Activated CD8-positive, alpha-beta memory T cell treated with anti-CD3 and anti-CD28 coated beads, Interleukin-2, amount 10 ng/mL, durations not matched to agents 7 days and 5 days (primary cell): ENCODE results near the gene DTWD1. TPM values are rescaled to one million over a fixed set of nuclear protein-coding genes. Genes with fewer than 3 reads are reported as not detected.
A peak's percentile ranks its signal among the peaks of the same experiment; 100 is the strongest.
"Not testable (repeated sequence)": the region's sequence is repeated elsewhere in the genome, so short reads cannot be mapped to it uniquely, and the experiment has no call there.

ENCODE experiments used
- ATAC-seq: fragments of 150-1000 bp; cut with Tn5 transposase; one replicate; pipeline ENCODE4 v1.10.0; 2021; ENCODE audit warnings: moderate library complexity
- CTCF ChIA-PET: fragments of 350-600 bp; sonication (Branson Sonifier 250); formaldehyde crosslinking; loops from one replicate; lab custom pipeline; 2021; ENCODE audit warnings: antibody characterized with exemption; lab: Charles Lee
- DNase-seq: peaks from one replicate; pipeline ENCODE4 v3.0.0-alpha.2; 2020
- H3K27ac Mint-ChIP-seq: one replicate; pipeline ENCODE4 v1.8.0; 2021; ENCODE audit warnings: mild to moderate bottlenecking, mixed read lengths
- H3K27me3 Mint-ChIP-seq: one replicate; pipeline ENCODE4 v1.8.0; 2021; ENCODE audit warnings: mixed read lengths
- H3K36me3 Mint-ChIP-seq: one replicate; pipeline ENCODE4 v1.8.0; 2021; ENCODE audit warnings: mild to moderate bottlenecking, mixed read lengths
- H3K4me1 Mint-ChIP-seq: one replicate; pipeline ENCODE4 v1.8.0; 2021; ENCODE audit warnings: mixed read lengths
- H3K4me3 Mint-ChIP-seq: one replicate; pipeline ENCODE4 v1.8.0; 2021; ENCODE audit warnings: mild to moderate bottlenecking, moderate library complexity, mixed read lengths
- H3K9me3 Mint-ChIP-seq: one replicate; pipeline ENCODE4 v1.8.0; 2022; ENCODE audit warnings: low read depth, mixed read lengths
- total RNA-seq, 2 experiments: library from RNA; stranded (reverse); gene quantifications; one replicate each; pipeline ENCODE4 v1.2.3, GENCODE V29; 2021

Gene DTWD1, protein sequence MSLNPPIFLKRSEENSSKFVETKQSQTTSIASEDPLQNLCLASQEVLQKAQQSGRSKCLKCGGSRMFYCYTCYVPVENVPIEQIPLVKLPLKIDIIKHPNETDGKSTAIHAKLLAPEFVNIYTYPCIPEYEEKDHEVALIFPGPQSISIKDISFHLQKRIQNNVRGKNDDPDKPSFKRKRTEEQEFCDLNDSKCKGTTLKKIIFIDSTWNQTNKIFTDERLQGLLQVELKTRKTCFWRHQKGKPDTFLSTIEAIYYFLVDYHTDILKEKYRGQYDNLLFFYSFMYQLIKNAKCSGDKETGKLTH
- total RNA-seq: 10 to 100 TPM; 14.1 to 16.9 TPM

DNA sequence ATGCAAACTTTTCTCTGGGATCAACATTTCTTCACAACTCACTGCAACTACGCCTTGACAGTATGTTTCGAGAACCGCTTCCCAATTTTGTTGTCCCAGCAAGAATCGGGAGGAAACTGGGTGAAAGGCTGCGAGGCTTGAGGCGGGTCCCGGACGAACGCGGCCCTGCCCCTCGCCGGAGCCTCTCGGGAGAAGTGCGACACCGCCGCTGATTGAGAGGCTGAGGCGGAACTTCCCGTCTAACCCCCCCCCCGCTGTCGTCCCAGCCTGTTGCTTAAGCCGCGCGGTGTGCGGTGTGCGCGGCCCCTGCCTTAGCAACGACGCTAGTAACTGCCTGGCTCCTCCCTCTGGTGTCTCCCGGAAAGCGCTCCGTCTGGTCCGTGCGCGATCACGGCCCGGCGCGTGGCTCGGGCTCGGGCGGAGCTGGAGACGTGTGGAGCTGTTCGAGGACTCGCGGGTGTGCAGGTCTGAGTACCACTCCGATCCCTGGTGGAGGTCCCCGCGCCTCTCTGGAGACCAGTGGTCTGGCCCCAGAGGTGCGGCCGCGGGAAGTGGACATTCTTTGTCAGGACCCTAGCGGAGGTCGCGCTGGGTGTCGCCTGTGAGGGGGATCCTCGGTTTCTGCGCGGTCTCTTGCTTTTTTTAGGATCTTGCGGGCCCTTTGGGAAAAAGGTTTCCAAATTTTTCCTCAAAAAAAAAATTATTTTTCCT is at the start of gene DTWD1, which contains the start of gene FAM227B:
DTWD1 (plus strand) TSS at position 391 of the 711 bp plus-strand sequence. CDS start 4,120 bp downstream, outside the sequence.
FAM227B (minus strand) TSS at position 161 of the 711 bp plus-strand sequence. CDS start 5,647 bp downstream, outside the sequence.
- peaks cover 9% of the 10 kb centered on the region for H3K9me3 Mint-ChIP-seq
- ATAC-seq (peak; percentile 97), DNase-seq (peak; percentile 96)
- H3K36me3 Mint-ChIP-seq: peaks cover 31% of the 10 kb centered on the region
- peak within 1 kb of the TSS; percentile 97 for H3K4me3 Mint-ChIP-seq
- CTCF ChIA-PET: interaction anchor here (1.0 kb wide), 1 partner anchor 8 kb away, joined by 3 read pairs; no protein-coding TSS in a partner anchor
- H3K27ac Mint-ChIP-seq: peak within 1 kb of the TSS; percentile 94
- H3K27me3 Mint-ChIP-seq: no peaks in the 10 kb centered on the region
- H3K4me1 Mint-ChIP-seq: peaks cover 46% of the 10 kb centered on the region

DNA sequence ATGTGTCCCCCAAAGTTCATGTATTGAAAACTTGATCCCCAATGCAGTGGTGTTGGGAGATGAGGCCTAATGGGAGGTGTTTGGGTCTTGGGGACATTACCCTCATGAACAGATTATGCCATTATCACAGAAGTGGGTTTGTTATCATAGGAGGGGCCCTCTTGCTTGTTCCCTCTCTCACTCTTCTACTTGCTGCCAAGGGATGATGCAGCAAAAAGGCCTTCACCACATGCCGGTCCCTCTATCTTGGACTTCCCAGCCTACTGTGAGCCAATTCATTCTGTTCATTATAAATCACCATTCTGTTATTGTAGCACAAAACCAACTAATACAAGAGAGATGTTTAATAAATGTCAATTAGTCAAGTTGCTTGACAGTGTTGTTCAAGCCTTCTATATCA is 47.4 kb upstream of the DTWD1 start:
- Mint-ChIP-seq H3K27ac (no peak overlapping the region), H3K4me1 (peaks cover 3% of the 10 kb centered on the region), H3K27me3 (no peaks in the 10 kb centered on the region), H3K4me3 (no peak overlapping the region), H3K36me3 (peaks cover 6% of the 10 kb centered on the region), H3K9me3 (peaks cover 6% of the 10 kb centered on the region)
- CTCF ChIA-PET: no interaction called here
- no peak for ATAC-seq
- no peak for DNase-seq

DNA sequence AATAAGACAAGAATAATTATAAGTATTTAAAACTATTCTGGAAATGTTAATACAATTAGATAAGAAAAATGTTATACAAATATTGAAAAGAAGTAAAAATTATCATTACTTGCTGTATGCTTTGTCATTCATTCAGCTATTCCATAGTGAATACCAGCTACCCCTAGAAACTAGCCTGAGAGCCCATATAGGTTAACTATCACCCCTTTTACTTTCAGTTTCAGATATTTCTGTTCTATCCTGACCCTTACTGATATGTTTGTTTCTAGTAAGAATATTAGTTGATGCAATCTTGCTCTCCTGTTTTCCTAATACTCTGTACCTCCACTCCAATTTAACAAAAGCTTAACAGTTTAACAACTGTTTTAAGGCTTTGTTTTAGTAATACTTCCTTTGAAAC is 31.8 kb upstream of the DTWD1 start:
- Mint-ChIP-seq H3K27ac (no peak overlapping the region), H3K4me1 (peaks cover 7% of the 10 kb centered on the region), H3K9me3 (no peaks in the 10 kb centered on the region), H3K4me3 (no peak overlapping the region), H3K36me3 (peaks cover 2% of the 10 kb centered on the region), H3K27me3 (no peaks in the 10 kb centered on the region)
- ATAC-seq (peak; percentile 39), DNase-seq (no peak)
- CTCF ChIA-PET: no interaction called here

DNA sequence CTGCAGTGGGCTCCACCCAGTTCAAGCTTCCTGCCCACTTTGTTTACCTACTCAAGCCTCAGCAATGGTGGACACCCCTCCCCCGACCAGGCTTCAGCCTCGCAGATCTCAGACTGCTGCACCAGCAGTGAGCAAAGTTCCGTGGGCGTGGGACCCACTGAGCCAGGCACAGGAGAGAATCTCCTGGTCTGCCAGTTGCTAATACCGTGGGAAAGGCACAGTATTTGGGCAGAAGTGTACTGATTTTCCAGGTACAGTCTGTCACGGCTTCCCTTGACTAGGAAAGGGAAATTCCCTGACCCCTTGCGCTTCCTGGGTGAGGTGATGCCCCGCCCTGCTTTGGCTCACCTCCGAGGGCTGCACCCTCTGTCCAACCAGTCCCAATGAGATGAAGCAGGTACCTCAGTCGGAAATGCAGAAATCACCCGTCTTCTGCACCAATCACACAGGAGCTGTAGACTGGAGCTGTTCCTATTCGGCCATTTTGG is 28.0 kb upstream of the DTWD1 start:
- ATAC-seq, CTCF ChIA-PET, H3K27me3 Mint-ChIP-seq, H3K36me3 Mint-ChIP-seq, H3K9me3 Mint-ChIP-seq, H3K4me3 Mint-ChIP-seq, H3K27ac Mint-ChIP-seq, H3K4me1 Mint-ChIP-seq, DNase-seq: not testable (repeated sequence)

DNA sequence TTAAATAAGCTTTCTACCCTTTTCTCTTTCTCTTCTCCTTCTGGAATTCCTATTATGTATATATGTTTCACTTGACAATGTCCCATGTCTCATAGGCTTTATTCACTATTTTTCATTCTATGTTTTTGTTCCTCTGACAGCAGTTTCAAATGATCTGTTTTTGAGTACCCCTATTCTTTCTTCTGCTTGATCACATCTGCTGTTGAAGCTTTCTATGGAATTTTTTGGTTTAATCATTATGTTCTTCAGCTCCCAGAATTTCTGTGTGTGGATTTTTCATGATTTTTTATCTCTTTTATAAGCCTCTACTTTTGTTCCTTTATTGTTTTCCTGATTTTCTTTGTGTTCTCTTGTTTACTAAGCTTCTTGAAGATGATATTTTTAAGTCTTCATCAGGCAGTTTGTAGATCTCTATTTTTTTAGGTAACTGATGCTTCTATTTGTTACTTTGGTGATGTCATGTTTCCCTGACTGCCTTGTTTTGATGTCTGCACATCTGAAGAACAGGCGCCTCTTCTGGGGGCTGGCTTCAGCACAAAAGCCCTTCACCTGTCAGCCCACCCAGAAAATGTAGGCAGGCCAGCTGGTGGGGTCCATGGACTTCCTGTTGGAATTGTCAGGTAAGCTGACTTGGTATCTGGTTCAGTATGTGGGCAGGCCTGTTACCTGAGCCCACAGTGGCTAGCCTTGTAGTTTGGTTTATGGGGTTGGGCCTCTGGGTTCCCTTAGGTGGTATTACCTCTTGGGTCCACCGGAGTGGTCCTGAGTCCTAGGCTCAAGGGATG is 16.0 kb upstream of the DTWD1 start:
- Mint-ChIP-seq H3K4me3 (no peak overlapping the region), H3K27ac (no peak overlapping the region), H3K36me3 (peaks cover 11% of the 10 kb centered on the region), H3K27me3 (peaks cover 2% of the 10 kb centered on the region), H3K4me1 (no peaks in the 10 kb centered on the region), H3K9me3 (peaks cover 11% of the 10 kb centered on the region)
- ATAC-seq (no peak), DNase-seq (no peak)
- CTCF ChIA-PET: no interaction called here

DNA sequence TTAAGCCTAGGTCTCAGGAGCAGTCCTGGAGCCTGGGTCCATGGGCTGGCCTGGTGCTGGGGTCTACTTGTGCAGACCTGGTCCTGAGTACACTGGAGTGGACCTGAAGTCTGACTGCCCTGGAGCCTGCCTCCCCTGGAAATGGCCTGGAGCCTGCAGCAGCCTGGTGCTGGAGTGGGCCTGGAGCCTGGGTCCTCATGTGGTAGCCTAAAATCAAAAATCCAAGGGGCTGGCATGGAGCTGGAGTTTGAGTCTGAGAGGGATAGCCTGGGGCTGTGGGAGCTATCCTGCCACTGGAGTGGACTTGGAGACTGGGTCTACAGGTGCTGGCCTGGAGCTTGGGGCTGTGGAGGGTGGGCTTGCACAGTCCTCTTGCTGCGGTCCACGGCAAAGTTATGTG is 15.3 kb upstream of the DTWD1 start:
- peaks cover 11% of the 10 kb centered on the region for H3K9me3 Mint-ChIP-seq
- H3K4me3 Mint-ChIP-seq: no peak overlapping the region
- H3K36me3 Mint-ChIP-seq: peaks cover 11% of the 10 kb centered on the region
- H3K27me3 Mint-ChIP-seq: peaks cover 2% of the 10 kb centered on the region
- DNase-seq (no peak), ATAC-seq (no peak)
- no peaks in the 10 kb centered on the region for H3K4me1 Mint-ChIP-seq
- CTCF ChIA-PET: no interaction called here
- H3K27ac Mint-ChIP-seq: no peak overlapping the region

DNA sequence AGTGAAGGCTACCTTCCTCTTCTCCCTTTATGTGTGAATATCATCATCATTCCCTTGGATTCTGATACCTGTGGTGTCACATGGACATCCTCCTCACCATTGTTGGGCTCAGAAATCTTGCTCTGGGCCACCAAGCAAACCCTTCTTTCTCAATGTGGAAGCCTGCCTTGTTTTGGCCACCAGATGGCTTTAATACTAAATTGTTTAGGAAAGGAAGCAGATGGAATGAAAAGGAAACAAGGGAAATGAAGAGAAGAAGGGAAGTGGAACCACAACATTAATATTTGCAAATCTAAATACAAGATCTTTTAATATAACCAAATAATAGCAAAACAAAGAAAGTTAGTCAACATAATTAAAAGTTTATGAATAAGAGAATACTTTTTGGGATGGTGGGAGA is 14.3 kb upstream of the DTWD1 start:
- peaks cover 9% of the 10 kb centered on the region for H3K36me3 Mint-ChIP-seq
- H3K4me3 Mint-ChIP-seq: no peak overlapping the region
- H3K27ac Mint-ChIP-seq: no peak overlapping the region
- peaks cover 8% of the 10 kb centered on the region for H3K9me3 Mint-ChIP-seq
- DNase-seq: no peak
- CTCF ChIA-PET: no interaction called here
- no peak for ATAC-seq
- no peaks in the 10 kb centered on the region for H3K4me1 Mint-ChIP-seq
- H3K27me3 Mint-ChIP-seq: peaks cover 2% of the 10 kb centered on the region

DNA sequence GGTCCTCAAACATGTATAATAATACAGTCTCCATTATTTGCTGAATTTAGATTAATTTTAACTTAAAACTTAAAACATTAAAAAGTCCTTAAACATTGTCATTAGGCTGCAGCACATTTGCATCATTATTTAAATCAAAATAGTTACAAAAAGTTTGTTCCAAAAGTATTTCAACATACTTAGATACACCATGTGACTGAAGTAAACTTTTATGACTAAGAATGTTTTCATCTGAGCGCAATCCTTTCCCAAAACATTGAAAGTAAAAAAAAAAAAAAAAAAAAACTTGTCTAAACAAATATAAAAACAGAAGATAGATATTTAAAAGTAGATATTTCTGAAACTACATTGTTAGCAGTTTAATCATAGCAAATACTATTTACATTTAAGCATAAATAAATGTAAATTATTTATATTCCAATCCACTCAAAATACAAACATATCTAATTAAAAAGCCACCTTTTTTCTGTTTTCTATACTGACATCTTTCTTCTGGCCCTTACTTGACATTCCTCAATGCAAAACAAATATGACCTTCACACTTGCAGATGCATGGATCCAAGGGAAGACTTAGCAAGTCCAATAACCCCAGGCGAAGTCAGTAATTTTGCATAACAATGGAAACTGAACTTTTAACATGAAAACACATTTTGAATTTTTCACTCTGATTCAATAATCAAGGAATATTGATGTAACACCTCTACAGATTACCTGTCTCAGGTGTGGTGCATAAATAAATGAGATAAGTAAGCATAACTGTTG is 10.5 kb upstream of the DTWD1 start:
- CTCF ChIA-PET: no interaction called here
- no peak for ATAC-seq
- Mint-ChIP-seq H3K27me3 (no peaks in the 10 kb centered on the region), H3K4me1 (no peaks in the 10 kb centered on the region), H3K36me3 (peaks cover 22% of the 10 kb centered on the region), H3K9me3 (peaks cover 7% of the 10 kb centered on the region), H3K4me3 (no peak overlapping the region), H3K27ac (no peak overlapping the region)
- DNase-seq: no peak

DNA sequence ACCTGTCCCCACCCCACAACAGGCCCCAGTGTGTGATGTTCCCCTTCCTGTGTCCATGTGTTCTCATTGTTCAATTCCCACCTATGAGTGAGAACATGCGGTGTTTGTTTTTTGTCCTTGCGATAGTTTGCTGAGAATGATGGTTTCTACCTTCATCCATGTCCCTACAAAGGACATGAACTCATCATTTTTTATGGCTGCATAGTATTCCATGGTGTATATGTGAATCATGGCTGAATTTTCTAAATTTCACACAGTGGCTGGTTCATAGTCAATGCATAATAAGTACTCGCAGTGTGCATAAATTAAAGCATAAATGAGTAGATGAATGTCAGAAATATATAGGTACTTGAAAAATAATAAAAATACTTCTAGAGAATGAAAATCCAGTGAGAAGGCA is 8.6 kb upstream of the DTWD1 start:
- H3K4me3 Mint-ChIP-seq, CTCF ChIA-PET, H3K27me3 Mint-ChIP-seq, H3K27ac Mint-ChIP-seq, DNase-seq, H3K4me1 Mint-ChIP-seq, ATAC-seq: not testable (repeated sequence)
- H3K36me3 Mint-ChIP-seq: peaks cover 27% of the 10 kb centered on the region
- peaks cover 12% of the 10 kb centered on the region for H3K9me3 Mint-ChIP-seq

DNA sequence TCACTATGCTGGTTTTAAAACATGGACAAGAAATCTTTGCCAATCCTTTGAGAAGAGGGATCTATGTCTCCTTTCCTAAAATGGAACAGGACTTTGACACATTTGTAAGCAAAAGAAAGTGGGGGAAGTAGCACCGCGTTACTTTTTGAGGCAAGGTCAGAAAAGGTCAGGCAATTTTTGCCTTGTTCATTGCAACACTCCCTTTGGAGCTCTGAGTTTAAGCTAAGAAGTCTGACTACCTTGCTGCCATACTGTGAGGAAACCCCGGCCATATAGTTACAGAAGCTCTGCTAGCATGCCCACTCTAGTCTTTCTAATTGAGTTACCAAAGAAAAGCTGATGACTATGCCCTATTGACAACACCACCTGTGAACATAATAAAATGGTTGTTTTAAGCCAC is 1.6 kb upstream of the DTWD1 start:
- ATAC-seq: no peak
- H3K27ac Mint-ChIP-seq: no peak overlapping the region
- no peaks in the 10 kb centered on the region for H3K27me3 Mint-ChIP-seq
- peaks cover 9% of the 10 kb centered on the region for H3K9me3 Mint-ChIP-seq
- H3K4me3 Mint-ChIP-seq: peak overlapping the region; percentile 25
- H3K4me1 Mint-ChIP-seq: peaks cover 39% of the 10 kb centered on the region
- CTCF ChIA-PET: no interaction called here
- H3K36me3 Mint-ChIP-seq: peaks cover 33% of the 10 kb centered on the region
- DNase-seq: no peak

DNA sequence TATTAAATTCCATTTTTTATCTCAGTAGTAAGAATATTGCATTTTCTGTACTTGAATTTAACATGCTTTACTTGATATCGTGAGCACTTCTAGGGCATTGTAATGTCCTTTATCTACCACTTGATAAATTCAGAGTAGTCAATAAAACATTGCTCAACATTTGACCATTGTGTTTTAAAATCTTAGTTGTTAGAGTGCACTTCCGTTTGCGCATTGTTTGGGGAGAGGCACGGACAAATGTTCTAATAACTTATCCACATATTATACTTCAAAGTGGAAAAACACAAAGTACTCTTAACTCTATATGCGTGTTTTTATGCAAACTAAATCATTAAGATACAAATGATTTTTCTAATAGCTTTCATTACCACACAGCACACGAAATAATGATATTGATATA is 649 bp upstream of the DTWD1 start:
- peak overlapping the region; percentile 97 for H3K4me3 Mint-ChIP-seq
- H3K36me3 Mint-ChIP-seq: peaks cover 30% of the 10 kb centered on the region
- peaks cover 5% of the 10 kb centered on the region for H3K9me3 Mint-ChIP-seq
- CTCF ChIA-PET: interaction anchor here (1.0 kb wide), 1 partner anchor 8 kb away, joined by 3 read pairs; no protein-coding TSS in a partner anchor
- ATAC-seq (no peak), DNase-seq (no peak)
- H3K27me3 Mint-ChIP-seq: no peaks in the 10 kb centered on the region
- peak overlapping the region; percentile 94 for H3K27ac Mint-ChIP-seq
- peaks cover 42% of the 10 kb centered on the region for H3K4me1 Mint-ChIP-seq

DNA sequence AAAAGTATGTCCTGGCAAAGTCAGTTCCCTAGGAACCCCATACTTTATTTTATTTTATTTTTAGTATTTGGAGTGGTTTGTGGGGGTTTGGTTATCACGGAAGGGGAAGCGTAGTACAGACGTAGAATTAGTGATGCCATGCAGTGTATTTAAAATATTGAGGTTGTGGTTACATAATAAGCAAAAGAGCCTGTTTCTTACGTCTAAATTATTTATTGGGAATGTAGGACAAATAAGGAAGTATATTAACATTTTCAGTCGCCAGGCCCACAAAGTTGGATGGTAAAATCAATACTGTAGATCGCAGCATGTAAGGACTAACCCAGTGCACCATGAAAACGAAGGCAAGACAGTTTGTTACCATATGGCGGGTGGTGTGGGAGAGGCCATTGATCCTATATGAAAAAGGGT is 558 bp downstream of the DTWD1 start:
- Mint-ChIP-seq H3K36me3 (peaks cover 31% of the 10 kb centered on the region), H3K27ac (peak overlapping the region; percentile 94), H3K9me3 (peaks cover 8% of the 10 kb centered on the region), H3K4me1 (peaks cover 46% of the 10 kb centered on the region), H3K27me3 (no peaks in the 10 kb centered on the region), H3K4me3 (peak overlapping the region; percentile 97)
- DNase-seq: no peak
- CTCF ChIA-PET: no interaction called here
- ATAC-seq: no peak
